ENCODE measurements around the gene L3MBTL3.

DNA sequence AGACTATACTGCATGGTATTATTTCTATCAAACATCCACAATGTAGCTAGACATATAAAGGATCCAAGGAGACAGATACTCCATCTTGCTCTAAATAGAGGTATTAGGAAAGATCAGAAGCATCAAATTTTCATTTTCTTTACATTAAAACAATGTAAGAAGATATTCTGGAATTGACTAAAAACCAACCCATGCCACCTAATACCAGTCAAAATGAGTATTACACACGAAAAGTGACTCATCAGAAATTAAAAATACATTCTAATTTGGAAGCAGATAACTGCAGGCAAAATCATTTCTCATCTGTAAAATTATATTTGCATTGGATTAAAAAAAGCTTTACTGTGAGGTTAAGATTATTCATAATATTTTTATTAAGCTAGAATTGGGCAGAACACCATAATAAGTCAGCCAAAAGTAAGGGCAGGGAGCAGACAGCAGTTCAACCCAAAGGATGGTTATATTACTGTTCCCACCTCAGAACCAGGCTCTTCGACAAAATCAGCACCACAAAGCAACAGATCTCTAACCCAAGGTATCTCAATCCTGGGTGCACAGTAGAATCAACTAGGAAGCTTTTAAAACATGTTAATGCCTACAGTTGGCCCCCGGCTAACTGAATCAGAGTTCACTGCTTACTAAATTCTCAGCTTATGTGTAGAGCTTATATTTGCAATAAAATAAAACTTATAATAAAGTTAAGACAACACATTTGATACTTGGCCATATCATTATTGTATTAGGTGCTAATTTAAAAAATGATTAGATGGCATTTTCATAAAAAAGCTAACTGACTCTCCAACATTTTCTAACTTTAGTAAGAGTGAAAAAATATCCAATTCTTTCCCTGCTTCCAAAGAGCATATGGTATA lies 169.2 kb downstream of the L3MBTL3 start:
- no peak for TF ChIP-seq CEBPB (IDR thresholded peaks at IDR 0.05)
- TF ChIP-seq YY1 (IDR thresholded peaks at IDR 0.05; ENCODE audit: low read depth): no peak
- no peak for TF ChIP-seq TAF1 (IDR thresholded peaks at IDR 0.05; ENCODE audit: low read depth)
- TF ChIP-seq RAD21 (IDR thresholded peaks at IDR 0.05; ENCODE audit: low read depth): no peak
- TF ChIP-seq, protein P1, sequence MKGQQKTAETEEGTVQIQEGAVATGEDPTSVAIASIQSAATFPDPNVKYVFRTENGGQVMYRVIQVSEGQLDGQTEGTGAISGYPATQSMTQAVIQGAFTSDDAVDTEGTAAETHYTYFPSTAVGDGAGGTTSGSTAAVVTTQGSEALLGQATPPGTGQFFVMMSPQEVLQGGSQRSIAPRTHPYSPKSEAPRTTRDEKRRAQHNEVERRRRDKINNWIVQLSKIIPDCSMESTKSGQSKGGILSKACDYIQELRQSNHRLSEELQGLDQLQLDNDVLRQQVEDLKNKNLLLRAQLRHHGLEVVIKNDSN (IDR thresholded peaks at IDR 0.05): no peak
- TF ChIP-seq, protein P2, sequence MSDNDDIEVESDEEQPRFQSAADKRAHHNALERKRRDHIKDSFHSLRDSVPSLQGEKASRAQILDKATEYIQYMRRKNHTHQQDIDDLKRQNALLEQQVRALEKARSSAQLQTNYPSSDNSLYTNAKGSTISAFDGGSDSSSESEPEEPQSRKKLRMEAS (IDR thresholded peaks at IDR 0.05): no peak
- TF ChIP-seq, protein P3, sequence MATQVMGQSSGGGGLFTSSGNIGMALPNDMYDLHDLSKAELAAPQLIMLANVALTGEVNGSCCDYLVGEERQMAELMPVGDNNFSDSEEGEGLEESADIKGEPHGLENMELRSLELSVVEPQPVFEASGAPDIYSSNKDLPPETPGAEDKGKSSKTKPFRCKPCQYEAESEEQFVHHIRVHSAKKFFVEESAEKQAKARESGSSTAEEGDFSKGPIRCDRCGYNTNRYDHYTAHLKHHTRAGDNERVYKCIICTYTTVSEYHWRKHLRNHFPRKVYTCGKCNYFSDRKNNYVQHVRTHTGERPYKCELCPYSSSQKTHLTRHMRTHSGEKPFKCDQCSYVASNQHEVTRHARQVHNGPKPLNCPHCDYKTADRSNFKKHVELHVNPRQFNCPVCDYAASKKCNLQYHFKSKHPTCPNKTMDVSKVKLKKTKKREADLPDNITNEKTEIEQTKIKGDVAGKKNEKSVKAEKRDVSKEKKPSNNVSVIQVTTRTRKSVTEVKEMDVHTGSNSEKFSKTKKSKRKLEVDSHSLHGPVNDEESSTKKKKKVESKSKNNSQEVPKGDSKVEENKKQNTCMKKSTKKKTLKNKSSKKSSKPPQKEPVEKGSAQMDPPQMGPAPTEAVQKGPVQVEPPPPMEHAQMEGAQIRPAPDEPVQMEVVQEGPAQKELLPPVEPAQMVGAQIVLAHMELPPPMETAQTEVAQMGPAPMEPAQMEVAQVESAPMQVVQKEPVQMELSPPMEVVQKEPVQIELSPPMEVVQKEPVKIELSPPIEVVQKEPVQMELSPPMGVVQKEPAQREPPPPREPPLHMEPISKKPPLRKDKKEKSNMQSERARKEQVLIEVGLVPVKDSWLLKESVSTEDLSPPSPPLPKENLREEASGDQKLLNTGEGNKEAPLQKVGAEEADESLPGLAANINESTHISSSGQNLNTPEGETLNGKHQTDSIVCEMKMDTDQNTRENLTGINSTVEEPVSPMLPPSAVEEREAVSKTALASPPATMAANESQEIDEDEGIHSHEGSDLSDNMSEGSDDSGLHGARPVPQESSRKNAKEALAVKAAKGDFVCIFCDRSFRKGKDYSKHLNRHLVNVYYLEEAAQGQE (IDR thresholded peaks at IDR 0.05; ENCODE audit: low read depth): no peak
- no peak for TF ChIP-seq TEAD4 (IDR thresholded peaks at IDR 0.05)
- TF ChIP-seq FOXM1 (IDR thresholded peaks at IDR 0.05; ENCODE audit: borderline replicate concordance, low read depth): no peak
- TF ChIP-seq CREB1 (IDR thresholded peaks at IDR 0.05; ENCODE audit: low read depth): no peak
- TF ChIP-seq NFIC (IDR thresholded peaks at IDR 0.05): no peak
- TF ChIP-seq TCF12 (IDR thresholded peaks at IDR 0.05; ENCODE audit: low read depth): no peak
- no peak for TF ChIP-seq EP300 (IDR thresholded peaks at IDR 0.05; ENCODE audit: borderline replicate concordance)
- TF ChIP-seq EGR1 (IDR thresholded peaks at IDR 0.05): no peak
